ENCODE data around the gene PRTG. TPM values are rescaled to one million over a fixed set of nuclear protein-coding genes. Genes with fewer than 3 reads are reported as not detected.
"Not testable (repeated sequence)": the region's sequence is repeated elsewhere in the genome, so short reads cannot be mapped to it uniquely, and the experiment has no call there.

Gene PRTG
- total and polyA plus RNA-seq, 7 experiments from 2014 or later = not detected

- POLR2A ChIA-PET = no interaction called here
- no peak overlapping the region for H3K27ac Mint-ChIP-seq
- H3K36me3 Mint-ChIP-seq = no peaks in the 10 kb centered on the region
- H3K9me3 Mint-ChIP-seq = peaks cover 0 to 3% (median 0%) of the 10 kb centered on the region in 11 donors
- ATAC-seq = no peak
- no peak for DNase-seq
- CTCF ChIA-PET = no interaction called here
- peaks cover 0 to 5% (median 0%) of the 10 kb centered on the region in 7 donors for H3K4me1 Mint-ChIP-seq
- H3K27me3 Mint-ChIP-seq = peaks cover 9 to 21% (median 16%) of the 10 kb centered on the region in 5 donors
- no peak overlapping the region for H3K4me3 ChIP-seq (ENCODE audit: low read length)
- H3K36me3 ChIP-seq (ENCODE audit: control insufficient read depth in 2 of 3, insufficient read depth in 3 of 3, low read length in 3 of 3) = no peaks in the 10 kb centered on the region
- H3K27me3 ChIP-seq (ENCODE audit: control insufficient read depth in 2 of 2, insufficient read depth in 2 of 2, low read length in 2 of 2) = no peaks in the 10 kb centered on the region
- H3K4me3 Mint-ChIP-seq = no peak overlapping the region
- intact Hi-C loops (cut with micrococcal nuclease) = loop anchor here in 1 of 2 donors (10.0 kb wide), 1 partner anchor 116 kb away; no protein-coding TSS in a partner anchor
- no peaks in the 10 kb centered on the region for H3K4me1 ChIP-seq (ENCODE audit: control insufficient read depth in 2 of 2, insufficient read depth in 2 of 2, low read length in 2 of 2)
- no peak overlapping the region for H3K27ac ChIP-seq (ENCODE audit: low read depth, low read length)
- H3K9me3 ChIP-seq (ENCODE audit: control insufficient read depth in 2 of 3, low read length in 3 of 3) = no peaks in the 10 kb centered on the region
Observed at GRCh38 chr15:55770806-55771205, 27.9 kb upstream of the PRTG start.

- Mint-ChIP-seq H3K4me3 (no peak overlapping the region), H3K9me3 (peaks cover 0 to 3% (median 0%) of the 10 kb centered on the region in 11 donors), H3K36me3 (no peaks in the 10 kb centered on the region), H3K27ac (no peak overlapping the region), H3K4me1 (peaks cover 0 to 5% (median 0%) of the 10 kb centered on the region in 7 donors), H3K27me3 (peaks cover 9 to 21% (median 16%) of the 10 kb centered on the region in 5 donors)
- Histone ChIP-seq H3K9me3 (ENCODE audit: control insufficient read depth in 2 of 3, low read length in 3 of 3) (no peaks in the 10 kb centered on the region), H3K27ac (ENCODE audit: low read depth, low read length) (no peak overlapping the region), H3K4me1 (ENCODE audit: control insufficient read depth in 2 of 2, insufficient read depth in 2 of 2, low read length in 2 of 2) (no peaks in the 10 kb centered on the region), H3K36me3 (ENCODE audit: control insufficient read depth in 2 of 3, insufficient read depth in 3 of 3, low read length in 3 of 3) (no peaks in the 10 kb centered on the region), H3K27me3 (ENCODE audit: control insufficient read depth in 2 of 2, insufficient read depth in 2 of 2, low read length in 2 of 2) (no peaks in the 10 kb centered on the region), H3K4me3 (ENCODE audit: low read length) (no peak overlapping the region)
- POLR2A ChIA-PET = no interaction called here
- intact Hi-C loops (cut with micrococcal nuclease) = loop anchor here in 1 of 2 donors (10.0 kb wide), 1 partner anchor 115 kb away; no protein-coding TSS in a partner anchor
- DNase-seq = no peak
- ATAC-seq = no peak
- CTCF ChIA-PET = no interaction called here
Observed at GRCh38 chr15:55770261-55770660, 27.3 kb upstream of the PRTG start.

- Mint-ChIP-seq H3K4me1 (peaks cover 0 to 5% (median 0%) of the 10 kb centered on the region in 7 donors), H3K27me3 (peaks cover 9 to 15% (median 10%) of the 10 kb centered on the region in 5 donors), H3K4me3 (no peak overlapping the region), H3K36me3 (no peaks in the 10 kb centered on the region), H3K9me3 (peaks cover 0 to 2% (median 0%) of the 10 kb centered on the region in 11 donors), H3K27ac (no peak overlapping the region)
- intact Hi-C loops (cut with micrococcal nuclease) = no loop called here
- Histone ChIP-seq H3K4me1 (ENCODE audit: control insufficient read depth in 2 of 2, insufficient read depth in 2 of 2, low read length in 2 of 2) (no peaks in the 10 kb centered on the region), H3K9me3 (ENCODE audit: control insufficient read depth in 2 of 3, low read length in 3 of 3) (no peaks in the 10 kb centered on the region), H3K4me3 (ENCODE audit: low read length) (no peak overlapping the region), H3K36me3 (ENCODE audit: control insufficient read depth in 2 of 3, insufficient read depth in 3 of 3, low read length in 3 of 3) (no peaks in the 10 kb centered on the region), H3K27me3 (ENCODE audit: control insufficient read depth in 2 of 2, insufficient read depth in 2 of 2, low read length in 2 of 2) (no peaks in the 10 kb centered on the region), H3K27ac (ENCODE audit: low read depth, low read length) (no peak overlapping the region)
- no peak for ATAC-seq
- no peak for DNase-seq
- ChIA-PET CTCF (no interaction called here), POLR2A (no interaction called here)
Observed at GRCh38 chr15:55768670-55769185, 25.8 kb upstream of the PRTG start.

GRCh38 chr15:55766676-55767075, 23.7 kb upstream of the PRTG start:
- Mint-ChIP-seq H3K4me1 (peaks cover 0 to 5% (median 0%) of the 10 kb centered on the region in 7 donors), H3K9me3 (peaks cover 0 to 1% (median 0%) of the 10 kb centered on the region in 11 donors), H3K27me3 (peaks cover 0 to 12% (median 9%) of the 10 kb centered on the region in 5 donors), H3K4me3 (no peak overlapping the region), H3K27ac (no peak overlapping the region), H3K36me3 (no peaks in the 10 kb centered on the region)
- intact Hi-C loops (cut with micrococcal nuclease) = no loop called here
- no peaks in the 10 kb centered on the region for H3K4me1 ChIP-seq (ENCODE audit: control insufficient read depth in 2 of 2, insufficient read depth in 2 of 2, low read length in 2 of 2)
- no peaks in the 10 kb centered on the region for H3K27me3 ChIP-seq (ENCODE audit: control insufficient read depth in 2 of 2, insufficient read depth in 2 of 2, low read length in 2 of 2)
- POLR2A ChIA-PET = no interaction called here
- DNase-seq (no peak), ATAC-seq (no peak)
- H3K4me3 ChIP-seq (ENCODE audit: low read length) = no peak overlapping the region
- no peaks in the 10 kb centered on the region for H3K9me3 ChIP-seq (ENCODE audit: control insufficient read depth in 2 of 3, low read length in 3 of 3)
- CTCF ChIA-PET = no interaction called here
- no peak overlapping the region for H3K27ac ChIP-seq (ENCODE audit: low read depth, low read length)
- no peaks in the 10 kb centered on the region for H3K36me3 ChIP-seq (ENCODE audit: control insufficient read depth in 2 of 3, insufficient read depth in 3 of 3, low read length in 3 of 3)

GRCh38 chr15:55764398-55764797, 21.4 kb upstream of the PRTG start:
- DNase-seq (no peak), ATAC-seq (no peak)
- intact Hi-C loops (cut with micrococcal nuclease) = no loop called here
- Mint-ChIP-seq H3K4me1 (peaks cover 0 to 5% (median 0%) of the 10 kb centered on the region in 7 donors), H3K9me3 (peaks cover 0 to 1% (median 0%) of the 10 kb centered on the region in 11 donors), H3K4me3 (no peak overlapping the region), H3K27me3 (peaks cover 0 to 5% (median 3%) of the 10 kb centered on the region in 5 donors), H3K36me3 (no peaks in the 10 kb centered on the region), H3K27ac (no peak overlapping the region)
- Histone ChIP-seq H3K4me3 (ENCODE audit: low read length) (no peak overlapping the region), H3K27me3 (ENCODE audit: control insufficient read depth in 2 of 2, insufficient read depth in 2 of 2, low read length in 2 of 2) (no peaks in the 10 kb centered on the region), H3K4me1 (ENCODE audit: control insufficient read depth in 2 of 2, insufficient read depth in 2 of 2, low read length in 2 of 2) (no peaks in the 10 kb centered on the region), H3K9me3 (ENCODE audit: control insufficient read depth in 2 of 3, low read length in 3 of 3) (no peaks in the 10 kb centered on the region), H3K27ac (ENCODE audit: low read depth, low read length) (no peak overlapping the region), H3K36me3 (ENCODE audit: control insufficient read depth in 2 of 3, insufficient read depth in 3 of 3, low read length in 3 of 3) (no peaks in the 10 kb centered on the region)
- ChIA-PET CTCF (no interaction called here), POLR2A (no interaction called here)

GRCh38 chr15:55758580-55758986, 15.6 kb upstream of the PRTG start:
- Histone ChIP-seq H3K27me3 (ENCODE audit: control insufficient read depth in 2 of 2, insufficient read depth in 2 of 2, low read length in 2 of 2) (no peaks in the 10 kb centered on the region), H3K4me1 (ENCODE audit: control insufficient read depth in 2 of 2, insufficient read depth in 2 of 2, low read length in 2 of 2) (no peaks in the 10 kb centered on the region), H3K9me3 (ENCODE audit: control insufficient read depth in 2 of 3, low read length in 3 of 3) (no peaks in the 10 kb centered on the region), H3K36me3 (ENCODE audit: control insufficient read depth in 2 of 3, insufficient read depth in 3 of 3, low read length in 3 of 3) (no peaks in the 10 kb centered on the region), H3K27ac (ENCODE audit: low read depth, low read length) (no peak overlapping the region), H3K4me3 (ENCODE audit: low read length) (no peak overlapping the region)
- no peaks in the 10 kb centered on the region for H3K4me1 Mint-ChIP-seq
- H3K27me3 Mint-ChIP-seq = peaks cover 5 to 19% (median 8%) of the 10 kb centered on the region in 5 donors
- CTCF ChIA-PET = interaction anchor here (0.7 kb wide), 1 partner anchor 28 kb away, joined by 3 read pairs; no protein-coding TSS in a partner anchor
- intact Hi-C loops (cut with micrococcal nuclease) = no loop called here
- no peak overlapping the region for H3K4me3 Mint-ChIP-seq
- DNase-seq = no peak
- H3K9me3 Mint-ChIP-seq = peaks cover 0 to 3% (median 0%) of the 10 kb centered on the region in 11 donors
- POLR2A ChIA-PET = no interaction called here
- H3K27ac Mint-ChIP-seq = no peak overlapping the region
- ATAC-seq = no peak
- H3K36me3 Mint-ChIP-seq = no peaks in the 10 kb centered on the region

- H3K4me1 ChIP-seq (ENCODE audit: control insufficient read depth in 2 of 2, insufficient read depth in 2 of 2, low read length in 2 of 2); ATAC-seq; POLR2A ChIA-PET; H3K9me3 Mint-ChIP-seq; intact Hi-C loops (cut with micrococcal nuclease); H3K9me3 ChIP-seq (ENCODE audit: control insufficient read depth in 2 of 3, low read length in 3 of 3); CTCF ChIA-PET; H3K27ac ChIP-seq (ENCODE audit: low read depth, low read length); H3K36me3 Mint-ChIP-seq; H3K36me3 ChIP-seq (ENCODE audit: control insufficient read depth in 2 of 3, insufficient read depth in 3 of 3, low read length in 3 of 3); H3K4me3 ChIP-seq (ENCODE audit: low read length); H3K27me3 ChIP-seq (ENCODE audit: control insufficient read depth in 2 of 2, insufficient read depth in 2 of 2, low read length in 2 of 2); H3K4me1 Mint-ChIP-seq; H3K27ac Mint-ChIP-seq; DNase-seq; H3K4me3 Mint-ChIP-seq: not testable (repeated sequence)
- peaks cover 5 to 25% (median 22%) of the 10 kb centered on the region in 5 donors for H3K27me3 Mint-ChIP-seq
Observed at GRCh38 chr15:55753433-55753832, 10.5 kb upstream of the PRTG start.
